ENCODE measurements around the gene MXD4. TPM values are rescaled to one million over a fixed set of nuclear protein-coding genes. Genes with fewer than 3 reads are reported as not detected.
A peak's percentile ranks its signal among the peaks of the same experiment; 100 is the strongest.

The MXD4 gene
- 42.8 TPM for polyA plus RNA-seq (2013, experiment 1 of 2; ENCODE audit: insufficient read length)
- polyA plus RNA-seq (2013, experiment 2 of 2; ENCODE audit: insufficient read length), result 33.4 TPM

DNA sequence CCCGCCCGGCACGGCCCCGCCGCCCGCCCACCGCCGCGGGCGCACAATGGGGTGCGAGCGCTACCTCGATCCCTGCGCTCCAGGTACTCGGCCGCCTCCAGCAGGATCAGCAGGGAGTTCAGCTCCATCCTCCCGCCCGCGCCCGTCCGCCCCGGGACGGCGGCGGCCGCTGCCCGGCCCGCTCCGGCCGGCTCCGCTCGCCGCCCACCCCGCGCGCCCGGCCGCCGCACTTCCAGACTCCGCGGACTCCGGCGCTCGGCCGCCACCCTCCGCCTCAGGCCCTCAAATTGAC is at the start of gene MXD4:
Gene MXD4, minus strand, starts transcription at position 257 of the 292 bp plus-strand sequence. Its CDS starts 129 bp downstream, at position 128.
- DNase-seq, result no peak

DNA sequence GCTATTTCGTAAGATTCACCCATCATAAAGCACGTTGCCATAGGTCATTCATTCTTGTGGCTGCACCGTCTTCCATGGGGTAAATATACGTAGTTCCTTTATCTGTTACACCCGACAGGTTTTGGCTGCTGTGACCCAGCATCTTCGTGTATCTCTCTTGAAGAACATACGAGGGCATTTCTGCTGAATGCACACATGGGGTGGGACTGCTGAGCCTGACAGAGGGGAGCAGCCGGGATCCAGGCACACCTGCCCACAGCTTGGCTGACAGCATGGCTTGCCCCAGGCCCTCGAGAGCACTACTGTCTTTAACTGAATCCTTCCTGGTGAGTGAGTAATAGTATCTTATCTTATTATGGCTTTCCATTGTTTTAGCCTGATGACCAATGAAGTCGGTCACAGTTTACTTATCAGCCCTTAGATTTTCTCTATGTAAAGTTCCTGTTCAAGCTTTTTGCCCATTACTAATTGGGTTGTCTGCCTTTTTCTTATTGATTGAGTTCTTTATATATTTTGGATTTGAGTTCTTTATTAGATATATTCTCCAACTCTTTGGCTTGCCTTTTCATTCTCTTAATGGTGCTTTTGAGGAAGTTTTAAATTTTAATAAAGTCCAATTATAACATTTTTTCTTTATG is 45.0 kb upstream of the MXD4 start:
- no peak for DNase-seq

DNA sequence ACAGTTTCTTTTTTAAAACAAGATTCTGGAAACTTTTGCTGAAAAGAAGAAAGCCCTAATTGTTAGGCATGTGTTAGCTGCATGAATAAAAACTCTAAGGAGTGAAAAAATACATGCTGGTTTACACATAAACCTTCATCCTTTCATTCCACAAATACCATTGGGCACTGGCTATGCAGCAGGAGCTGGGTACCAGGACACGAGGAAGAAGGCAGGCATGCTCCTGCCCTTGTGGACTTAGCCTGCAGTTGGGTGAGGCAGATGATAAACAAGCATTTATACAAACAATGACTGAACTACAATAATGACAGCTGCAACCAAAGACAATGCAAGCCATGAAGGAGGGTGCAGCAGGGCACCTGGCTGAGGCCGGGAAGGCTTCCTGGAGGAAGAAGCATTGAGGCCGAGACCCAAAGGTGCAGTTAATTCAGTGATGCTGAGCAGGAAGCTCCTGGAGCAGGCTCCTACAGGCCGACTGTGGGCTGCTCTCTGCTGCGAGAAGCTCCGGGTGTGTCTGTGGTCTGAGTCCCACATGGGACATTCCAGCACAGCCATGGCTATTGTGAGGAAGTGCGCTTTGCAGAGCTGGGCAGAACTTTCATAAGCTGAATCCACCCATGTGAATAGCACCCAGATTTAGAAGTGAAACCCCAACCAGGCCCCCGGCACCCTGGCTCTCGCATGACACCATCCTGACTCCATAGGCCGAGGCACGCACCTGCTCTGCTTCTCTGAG is 44.0 kb upstream of the MXD4 start:
- DNase-seq, result no peak

DNA sequence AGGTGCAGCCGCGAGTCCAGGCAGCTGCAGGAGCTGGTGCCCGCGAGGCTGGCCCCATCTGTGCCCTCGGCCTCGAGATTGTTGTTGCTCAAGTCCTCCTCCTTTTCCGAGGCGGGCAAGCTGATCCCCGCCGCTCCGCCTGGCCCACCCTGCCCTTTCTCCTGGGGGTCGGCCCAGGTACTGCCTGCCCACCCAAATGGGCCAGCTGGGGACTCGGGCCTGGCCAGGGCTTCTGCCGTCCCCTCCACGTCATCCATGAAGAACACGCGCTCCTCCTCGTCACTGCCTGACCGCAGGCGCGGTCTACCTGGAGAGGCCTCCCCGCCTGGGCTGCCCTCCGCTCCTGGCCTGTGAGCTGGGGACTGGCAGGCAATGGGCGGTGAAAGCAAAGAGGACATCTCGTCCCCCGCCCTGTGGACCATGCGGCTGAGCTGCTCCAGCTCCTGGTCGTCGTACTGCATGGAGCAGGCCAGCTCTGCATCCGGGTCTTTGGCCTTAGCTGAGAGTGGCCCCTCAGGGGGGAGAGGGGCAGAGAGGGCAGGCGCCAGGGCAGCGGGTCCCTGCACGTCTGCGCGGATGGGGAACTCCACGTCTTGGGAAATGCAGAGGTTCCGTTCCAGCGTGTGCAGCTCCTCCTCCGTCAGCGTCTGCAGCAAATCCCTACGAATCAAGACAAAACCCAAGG is 43.1 kb upstream of the MXD4 start:
- DNase-seq, result no peak

DNA sequence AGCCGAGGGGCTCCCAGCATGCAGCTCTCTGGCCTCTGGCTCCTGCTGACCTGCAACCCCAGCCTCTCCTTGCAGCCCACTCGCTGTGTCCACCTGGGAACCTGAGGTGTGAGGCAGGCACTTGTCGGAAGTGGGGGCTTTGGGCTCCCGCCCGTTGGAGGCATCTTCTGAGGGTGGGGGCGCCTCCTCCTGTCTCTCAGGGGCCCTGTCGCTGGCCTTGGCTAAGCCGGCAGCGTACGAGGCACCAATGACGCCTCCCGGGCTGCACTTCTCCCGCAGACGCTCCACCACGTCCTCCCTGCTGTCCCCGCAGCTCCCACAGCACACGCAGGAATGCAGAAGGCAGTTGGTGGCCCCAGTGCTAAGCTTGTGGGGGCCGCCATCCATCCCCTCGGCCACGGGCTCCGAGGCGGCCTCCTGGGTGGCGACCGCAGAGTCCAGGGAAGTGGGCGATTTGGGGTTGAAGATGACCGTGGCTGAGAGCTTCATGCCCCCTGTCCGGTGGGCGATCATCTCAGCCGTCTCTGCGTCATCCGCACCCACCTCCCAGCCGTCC is 42.5 kb upstream of the MXD4 start:
- DNase-seq, result no peak

DNA sequence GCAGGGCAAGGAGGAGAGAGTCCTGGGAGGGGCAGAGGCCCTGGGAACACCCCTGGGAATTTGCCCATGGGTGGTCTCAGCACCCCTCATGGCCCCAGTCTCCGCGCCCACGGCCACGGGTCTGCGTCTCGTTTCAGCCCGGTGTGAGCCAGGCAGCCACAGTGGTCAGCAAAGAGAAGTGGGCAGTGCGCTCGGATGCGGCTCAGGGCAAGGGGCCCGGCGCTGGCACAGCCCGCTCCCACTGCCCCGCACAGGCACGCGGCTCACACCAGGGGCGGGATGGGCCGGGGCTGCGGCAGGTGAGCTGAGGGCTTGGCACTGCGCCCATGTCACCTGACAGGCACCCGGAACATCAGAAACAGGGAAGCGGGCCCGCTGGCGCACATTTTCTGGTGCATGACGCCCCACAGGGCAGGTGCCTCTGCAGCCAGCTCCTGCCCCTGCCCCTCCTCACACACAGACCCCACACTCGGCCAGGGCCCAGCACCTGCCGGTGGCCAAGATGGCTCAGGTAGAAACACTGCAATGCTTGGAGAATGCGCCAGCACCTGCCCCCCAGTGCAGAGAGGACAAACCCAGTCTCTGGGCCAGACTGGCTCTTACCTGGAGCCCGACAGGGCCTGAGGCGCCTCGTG is 41.9 kb upstream of the MXD4 start:
- DNase-seq, result no peak

GRCh38 chr4:2303121-2303685 is 41.3 kb upstream of the MXD4 start:
- no peak for DNase-seq

GRCh38 chr4:2302387-2303119 is 40.6 kb upstream of the MXD4 start:
- no peak for DNase-seq

DNA sequence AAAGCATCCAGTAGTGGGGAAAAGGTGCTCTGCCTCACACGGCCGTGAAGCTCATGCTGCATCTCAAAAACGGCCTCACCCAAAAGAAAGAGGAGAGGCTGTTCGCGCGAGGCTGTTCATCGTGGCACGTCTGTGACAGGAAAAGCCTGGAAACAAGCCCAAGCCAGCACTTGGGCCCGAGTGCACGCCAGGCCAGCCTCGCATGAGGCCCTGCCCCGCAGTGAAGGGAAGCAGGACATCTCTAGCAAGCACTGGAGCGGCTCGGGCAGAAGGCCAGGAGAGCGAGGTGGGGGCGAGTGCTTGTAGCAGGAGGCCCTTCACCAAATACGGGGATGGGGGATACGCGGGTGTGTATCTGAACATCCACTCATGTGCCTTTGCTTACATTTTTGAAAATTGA is 39.9 kb upstream of the MXD4 start:
- DNase-seq, result no peak

DNA sequence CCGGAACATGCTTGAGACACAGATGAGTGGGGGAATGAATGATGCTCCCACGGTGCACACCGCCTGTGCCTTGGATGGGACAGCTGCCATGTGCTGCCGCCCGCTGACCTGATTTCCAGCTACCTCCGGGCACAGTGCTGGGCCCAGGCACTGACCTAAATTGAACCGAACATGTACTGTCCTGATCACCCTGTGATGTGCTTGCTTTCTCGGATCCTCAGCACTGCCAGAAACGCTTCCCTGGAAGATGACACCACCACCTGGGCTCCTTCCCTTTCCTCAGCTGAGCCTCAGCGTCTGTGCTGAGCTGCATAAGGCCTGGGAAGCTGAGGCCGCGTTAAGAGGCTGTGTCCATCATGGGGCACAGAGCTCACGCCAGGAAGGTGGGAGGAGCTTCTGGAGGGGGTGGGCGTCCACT is 39.3 kb upstream of the MXD4 start:
- DNase-seq, result no peak

- DNase-seq, result no peak
Measured at GRCh38 chr4:2300431-2301224, 38.7 kb upstream of the MXD4 start.

DNA sequence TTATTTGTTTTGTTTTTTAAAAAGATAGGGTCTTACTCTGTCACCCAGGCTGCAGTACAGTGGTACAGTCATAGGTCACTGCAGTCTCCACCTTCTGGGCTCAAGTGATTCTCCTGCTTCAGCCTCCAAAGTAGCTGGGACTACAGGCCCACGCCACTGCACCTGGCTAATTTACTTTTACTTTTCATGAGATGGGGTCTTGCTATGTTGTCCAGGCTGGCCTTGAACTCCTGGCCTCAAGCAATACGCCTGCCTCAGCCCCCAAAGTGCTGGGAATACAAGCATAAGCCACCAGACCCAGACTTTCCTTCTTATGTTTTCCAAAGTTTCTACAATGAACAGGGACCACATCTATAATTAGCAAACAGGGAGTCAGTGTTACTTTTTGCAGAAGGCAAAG is 37.9 kb upstream of the MXD4 start:
- no peak for DNase-seq

DNA sequence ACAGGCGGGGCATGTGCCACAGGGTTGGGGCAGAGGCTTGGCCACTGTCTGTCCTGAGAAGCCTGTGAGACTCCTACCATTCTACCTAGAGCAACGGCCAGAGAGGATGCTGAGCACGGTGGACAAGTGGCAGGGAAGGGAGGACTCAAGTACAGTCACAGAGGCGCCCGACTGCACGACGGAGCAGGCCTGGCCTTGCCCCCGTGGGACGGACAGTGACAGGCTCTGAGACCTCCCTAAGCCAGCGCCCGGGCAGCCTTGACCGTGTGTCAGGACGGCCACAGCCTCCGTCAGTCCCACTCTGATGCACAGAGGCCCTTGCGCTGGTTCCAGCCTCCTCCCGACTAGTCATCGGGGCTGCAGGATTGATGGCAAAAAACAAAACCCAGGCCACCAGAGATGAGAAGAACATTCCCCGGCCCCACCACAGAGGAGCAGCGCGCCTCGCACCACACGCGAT is 36.7 kb upstream of the MXD4 start:
- DNase-seq, result no peak

- DNase-seq, result no peak
Measured at GRCh38 chr4:2297606-2298531, 36.0 kb upstream of the MXD4 start.

DNA sequence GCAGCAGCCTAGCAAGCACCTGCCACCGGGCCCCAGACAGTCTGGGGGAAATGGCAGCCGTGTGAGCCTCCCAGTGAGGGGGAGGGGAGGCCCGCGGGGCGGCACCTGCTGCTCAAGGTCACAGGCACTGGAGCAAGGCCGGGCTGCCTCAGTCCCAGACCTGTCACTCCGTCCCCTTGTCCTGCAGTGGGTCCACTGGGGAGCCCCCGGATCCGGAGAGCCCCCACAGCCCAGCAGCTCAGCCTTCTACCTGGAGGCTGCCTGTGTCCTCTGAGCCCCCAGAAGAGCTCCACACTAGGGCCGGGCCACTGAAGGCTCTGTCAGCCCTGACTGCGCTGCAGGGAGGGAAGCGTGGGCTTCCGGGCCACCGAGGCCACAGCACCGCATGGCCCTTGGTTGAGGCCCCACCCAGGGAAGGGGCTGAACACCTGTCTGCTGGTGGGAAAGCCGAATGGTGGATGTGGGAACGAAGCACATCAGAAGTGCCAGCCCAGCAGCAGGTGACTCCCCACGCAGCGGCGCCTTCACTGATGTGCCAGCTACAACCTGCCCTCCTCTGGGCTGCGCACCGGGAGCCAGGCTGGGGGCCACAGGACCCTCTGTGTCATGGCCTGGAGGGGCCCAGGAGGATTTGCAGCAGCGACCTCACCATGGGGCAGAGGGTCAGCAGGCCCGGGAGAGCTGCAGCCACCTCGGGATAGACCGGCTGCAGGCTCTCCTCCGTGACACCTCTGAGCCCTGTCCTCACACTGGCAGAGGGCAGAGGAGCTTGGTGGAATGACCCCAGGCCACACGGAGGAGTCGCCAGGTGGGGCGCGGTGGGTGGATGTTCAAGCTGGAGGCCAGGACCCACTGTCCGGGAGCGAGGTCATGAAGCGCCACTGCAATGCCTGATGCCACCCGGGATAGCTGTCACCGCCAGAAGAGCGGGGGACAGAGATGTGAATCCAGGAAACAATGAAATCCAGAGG is 35.0 kb upstream of the MXD4 start:
- DNase-seq, result no peak

GRCh38 chr4:2295900-2296442 is 34.1 kb upstream of the MXD4 start:
- DNase-seq, result no peak

GRCh38 chr4:2295500-2295899 is 33.6 kb upstream of the MXD4 start:
- no peak for DNase-seq

GRCh38 chr4:2292646-2293108 is 30.8 kb upstream of the MXD4 start:
- DNase-seq, result peak; percentile 44

Data from fibroblast of skin of back (primary cell).